ENCODE data around the gene PLXNA1.

DNA sequence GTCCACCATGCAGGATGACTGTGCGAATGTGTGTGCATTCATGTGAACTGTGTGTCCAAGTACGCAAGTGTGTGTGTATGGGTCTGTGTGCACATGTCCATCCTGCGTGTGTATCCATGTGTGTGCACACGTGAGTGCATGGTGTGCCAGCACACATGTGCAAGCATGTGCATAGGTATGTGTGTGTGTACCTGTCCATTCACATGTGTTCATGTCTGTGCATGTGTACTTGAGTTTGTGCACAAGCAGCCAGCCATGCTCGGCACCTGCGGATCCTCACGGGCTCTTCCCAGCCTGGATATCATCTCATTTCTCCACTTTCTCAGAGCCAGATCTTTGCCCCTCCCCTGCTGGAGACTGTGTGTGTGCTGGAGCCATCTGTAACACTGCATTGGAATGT lies 18.7 kb upstream of the PLXNA1 start:
- TF ChIP-seq CTCF (IDR thresholded peaks at IDR 0.05), result no peak
- TF ChIP-seq POLR2A (IDR thresholded peaks at IDR 0.05), result no peak

All from transverse colon (tissue), 3 donors.